HG03108 (cell line): ENCODE results near the gene MRTFB.

Experiments
- ATAC-seq: cut with Tn5 transposase; IDR thresholded peaks from one replicate; pipeline ENCODE4 v1.9.1; 2021; ENCODE audit warnings: moderate library complexity; ENCODE audit not compliant: unreplicated experiment

The MRTFB gene

DNA sequence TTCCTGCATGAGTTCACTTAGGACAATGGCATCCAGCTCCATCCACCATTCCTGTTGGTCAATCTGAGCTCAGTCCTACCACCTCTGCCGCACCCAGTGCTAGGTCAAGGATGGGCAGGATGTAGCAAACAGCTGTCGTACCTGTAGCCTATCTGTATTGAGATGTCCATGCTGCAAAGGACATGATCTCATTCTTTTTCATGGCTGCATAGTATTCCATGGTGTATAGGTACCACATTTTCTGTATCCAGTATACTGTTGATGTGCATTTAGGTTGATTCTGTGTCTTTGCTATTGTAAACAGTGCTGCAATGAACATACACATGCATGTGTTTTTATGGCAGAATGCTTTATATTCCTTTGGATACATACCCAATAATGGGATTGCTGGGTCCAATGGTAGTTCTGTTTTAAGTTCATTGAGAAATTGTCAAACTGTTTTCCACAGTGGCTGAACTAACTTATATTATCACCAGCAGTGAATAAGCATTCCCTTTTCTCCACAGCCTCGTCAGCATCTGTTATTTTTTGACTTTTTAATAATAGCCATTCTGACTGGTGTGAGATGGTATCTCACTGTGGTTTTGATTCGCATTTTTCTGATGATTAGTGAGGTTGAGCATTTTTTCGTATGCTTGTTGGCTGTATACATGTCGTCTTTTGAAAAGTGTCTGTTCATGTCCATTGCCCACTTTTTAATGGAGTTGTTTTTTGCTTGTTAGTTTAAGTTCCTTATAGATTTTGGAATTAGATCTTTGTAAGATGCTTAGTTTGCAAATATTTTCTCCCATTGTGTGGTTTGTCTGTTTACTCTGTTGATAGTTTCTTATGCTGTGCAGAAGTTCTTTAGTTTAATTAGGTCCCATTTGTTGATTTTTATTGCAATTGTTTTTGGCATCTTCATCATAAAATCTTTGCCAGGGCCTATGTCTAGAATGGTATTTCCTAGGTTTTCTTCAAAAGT, 7.2 kb upstream of the MRTFB start:
- no peak for ATAC-seq

DNA sequence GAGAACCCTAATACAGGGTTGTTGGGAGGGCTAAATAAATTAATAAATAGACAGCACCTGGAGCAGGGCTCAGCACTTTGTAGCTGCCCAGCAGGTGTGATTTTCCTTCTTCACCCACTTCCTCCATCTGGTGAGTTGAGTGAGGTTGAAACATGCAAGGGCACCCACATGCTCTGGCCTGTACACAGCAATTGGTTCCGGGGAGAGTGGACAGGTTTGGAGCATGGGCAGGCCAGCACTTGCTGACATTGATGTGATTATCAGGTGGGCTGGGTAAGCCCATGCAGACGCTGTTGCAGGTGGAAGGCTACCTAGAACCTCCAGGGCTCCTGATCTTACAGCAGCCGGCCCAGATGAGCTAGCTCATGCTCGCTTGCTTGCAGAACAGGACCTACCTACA, 1.3 kb upstream of the MRTFB start:
- ATAC-seq: no peak

DNA sequence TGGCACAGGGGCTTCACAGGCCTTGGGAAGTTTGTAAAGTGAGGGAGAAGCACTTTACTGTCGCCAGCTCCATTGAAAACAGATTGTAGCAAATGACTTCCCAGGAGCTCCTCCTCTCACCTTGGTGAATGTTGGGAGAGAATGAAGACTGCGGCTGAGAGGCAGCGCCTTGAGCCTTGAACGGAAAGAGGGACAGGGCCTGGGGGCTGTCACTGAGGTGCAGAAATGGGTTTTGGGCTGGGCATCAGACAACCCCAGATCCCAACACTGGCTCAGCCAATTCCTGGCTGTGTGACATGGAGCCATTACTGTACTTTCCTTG, 603 bp upstream of the MRTFB start:
- no peak for ATAC-seq

DNA sequence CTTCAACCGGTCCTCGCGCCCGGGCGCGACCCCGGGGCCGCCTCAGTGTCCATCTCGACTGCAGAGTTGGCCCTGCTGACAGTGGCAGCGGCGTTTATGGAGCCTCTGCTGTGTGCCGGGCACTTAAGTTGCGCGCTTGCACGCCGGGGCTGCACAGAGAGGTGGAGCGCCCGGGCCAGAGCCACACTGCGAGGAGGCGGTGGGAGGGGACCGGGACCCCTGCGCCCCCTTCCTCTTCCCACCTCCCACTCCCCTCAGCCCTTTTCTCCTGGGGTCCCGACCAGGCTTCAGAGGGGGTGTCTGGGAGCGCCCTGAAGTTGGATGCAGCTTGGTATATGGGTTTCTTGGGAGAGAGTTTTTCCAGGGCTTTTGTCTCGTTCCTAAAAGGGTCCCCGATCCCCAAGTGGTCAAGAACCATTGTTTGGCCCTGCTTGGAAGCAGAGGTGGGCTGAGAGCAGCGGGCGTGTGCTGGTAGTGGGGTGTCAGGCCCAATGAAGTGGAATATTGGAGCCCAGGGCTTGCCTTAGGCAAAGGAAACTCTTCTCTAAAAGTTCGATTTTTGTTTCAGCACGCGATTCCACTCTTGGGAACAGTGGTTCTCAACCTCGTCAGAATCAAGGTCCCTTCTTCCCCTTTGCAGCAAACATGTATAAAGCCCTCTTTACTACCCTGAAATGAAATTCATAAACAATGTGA, 605 bp downstream of the MRTFB start:
- peak; percentile 16 for ATAC-seq

DNA sequence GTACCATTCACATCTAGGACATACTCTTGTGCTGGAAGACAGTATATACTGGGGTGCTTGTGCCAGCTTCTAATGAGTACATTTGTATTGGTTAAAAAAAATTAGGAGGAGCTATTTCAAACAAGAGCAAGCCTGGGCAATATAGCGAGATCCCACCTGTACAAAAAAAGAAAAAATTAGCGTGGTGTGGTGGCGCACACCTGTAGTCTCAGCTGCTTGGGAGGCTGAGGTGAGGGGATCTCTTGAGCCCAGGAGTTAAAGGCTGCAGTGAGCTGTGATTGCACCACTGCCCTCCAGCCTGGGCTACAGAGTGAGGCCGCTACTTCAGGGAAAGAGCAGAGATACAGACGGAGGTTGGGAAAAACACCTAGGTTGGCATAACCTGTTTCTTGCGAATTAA, 1.2 kb downstream of the MRTFB start:
- no peak for ATAC-seq

DNA sequence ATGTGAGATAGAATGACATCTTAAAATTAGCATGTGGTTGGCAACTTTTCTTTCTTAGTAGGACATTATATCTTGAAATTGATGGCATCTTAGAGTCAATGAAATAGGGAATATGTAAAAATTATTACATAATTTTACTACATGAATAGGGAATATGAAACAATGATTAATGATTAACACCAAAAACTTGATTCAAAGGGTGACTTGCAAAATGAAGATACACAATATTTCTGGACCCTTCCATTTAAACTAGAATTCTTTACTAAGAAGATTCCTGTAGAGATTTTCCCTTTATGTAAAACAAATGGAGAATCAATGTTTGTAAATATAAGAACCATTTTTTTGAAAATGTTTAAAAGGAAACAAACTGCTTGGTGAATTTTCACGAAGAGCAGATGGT, 3.4 kb downstream of the MRTFB start:
- no peak for ATAC-seq

DNA sequence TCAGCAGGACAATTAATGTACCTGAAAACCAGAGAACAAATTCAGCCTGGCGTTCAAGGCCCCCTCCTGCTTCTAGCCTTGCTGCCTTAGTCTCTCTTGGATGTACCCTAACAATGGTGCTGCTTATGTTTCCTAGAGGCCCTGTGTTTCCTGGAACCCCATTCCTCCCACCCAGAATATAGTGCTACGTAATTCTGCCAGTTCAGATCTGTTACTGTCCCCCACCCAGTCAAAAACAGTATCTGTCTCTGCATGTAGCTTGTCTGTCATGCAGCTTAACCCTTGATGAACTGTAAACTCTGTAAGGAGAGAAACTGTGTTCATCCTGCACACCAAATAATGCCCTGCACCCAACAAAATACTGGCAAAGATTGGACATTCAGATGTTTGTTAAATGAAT, 6.8 kb downstream of the MRTFB start:
- ATAC-seq: no peak

DNA sequence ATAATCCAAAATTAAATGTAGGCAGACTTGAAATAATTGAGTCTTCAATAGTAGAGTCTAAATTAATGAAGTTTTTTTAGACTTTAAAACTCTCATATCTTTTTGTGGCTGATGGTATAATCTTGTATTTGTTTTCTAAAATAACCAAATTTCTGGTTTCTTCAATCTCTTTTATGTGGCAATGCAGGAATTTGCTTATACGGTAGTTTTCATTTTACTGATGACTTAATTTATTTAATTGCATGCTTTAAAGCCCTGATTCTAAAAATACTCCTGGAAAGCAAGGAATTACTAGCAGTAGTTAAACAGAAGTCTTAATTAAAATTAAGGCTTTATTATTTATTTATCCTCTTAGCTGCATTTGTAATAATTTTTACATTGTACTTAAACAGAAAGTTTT, 15.4 kb downstream of the MRTFB start:
- no peak for ATAC-seq

DNA sequence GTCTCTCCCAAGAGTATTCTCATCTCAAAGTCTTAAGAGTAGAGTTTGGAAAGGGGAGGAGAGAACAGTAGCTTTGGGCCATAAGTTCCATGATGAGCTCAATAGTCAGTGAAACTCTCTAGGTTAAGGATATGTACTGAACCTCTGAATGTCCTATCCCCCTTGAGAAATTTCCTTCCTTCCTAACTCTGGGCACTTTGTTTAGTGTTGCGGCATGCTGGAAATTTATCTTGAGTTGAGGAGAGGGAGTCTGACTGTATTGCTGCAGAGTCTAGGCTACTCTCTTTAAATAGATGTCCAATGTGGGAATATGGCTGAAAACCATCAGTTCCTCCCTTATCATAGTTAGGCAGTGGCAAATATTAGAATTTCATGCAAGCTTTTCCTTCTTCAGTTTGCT, 16.1 kb downstream of the MRTFB start:
- ATAC-seq: no peak

DNA sequence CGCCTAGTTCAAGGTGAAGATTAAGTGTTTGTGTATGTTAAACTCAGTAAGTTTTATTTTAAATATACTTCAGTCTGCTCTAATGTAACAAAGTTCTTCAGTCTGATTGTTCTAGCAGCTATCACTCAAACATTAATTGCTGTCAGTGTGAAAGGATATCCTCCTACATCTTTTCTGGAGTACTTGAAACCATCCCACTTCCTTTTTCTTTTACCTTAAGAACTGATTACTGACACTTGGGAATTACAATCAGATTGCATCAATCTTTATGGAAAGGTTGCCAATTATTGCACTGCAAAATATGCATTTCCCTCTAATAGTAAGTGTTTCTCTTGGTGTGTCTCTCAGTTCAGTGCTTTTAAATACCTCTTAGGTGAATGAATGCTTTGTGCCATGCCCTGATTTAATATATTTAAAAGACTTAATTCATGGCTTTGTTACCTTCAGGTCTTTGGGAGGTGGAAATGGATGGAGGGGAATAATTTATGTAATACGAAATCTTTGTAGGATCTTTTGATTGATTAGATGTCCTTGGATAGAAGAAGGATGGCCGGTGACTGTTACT, 16.6 kb downstream of the MRTFB start:
- no peak for ATAC-seq

DNA sequence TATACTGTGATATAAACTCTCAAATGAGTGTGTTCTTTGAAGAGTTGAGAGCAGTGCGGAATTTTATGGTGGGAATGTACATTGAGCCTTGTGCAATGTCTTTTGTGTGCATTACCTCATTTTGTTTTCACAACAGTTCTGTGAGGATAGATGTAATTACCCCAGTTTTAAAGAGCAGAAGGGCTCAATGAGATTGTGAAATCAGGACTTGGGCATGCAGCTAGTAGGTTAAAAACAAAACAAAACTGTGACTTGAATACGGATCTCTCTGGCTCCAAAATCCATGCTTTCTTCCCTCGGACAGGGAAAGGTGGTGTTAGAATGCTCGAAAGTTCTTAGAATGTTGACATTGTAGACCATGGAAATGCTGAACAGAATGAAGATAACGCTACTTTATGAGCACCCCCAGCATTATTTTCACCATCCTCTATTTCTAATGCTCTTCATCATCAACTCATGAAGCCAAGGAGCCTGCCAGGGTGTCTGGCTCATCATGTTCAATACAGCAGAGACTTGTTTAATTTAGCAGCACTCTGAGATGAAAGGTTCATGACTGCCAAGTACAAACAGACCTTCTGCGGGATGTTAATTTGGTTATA, 17.1 kb downstream of the MRTFB start:
- no peak for ATAC-seq

DNA sequence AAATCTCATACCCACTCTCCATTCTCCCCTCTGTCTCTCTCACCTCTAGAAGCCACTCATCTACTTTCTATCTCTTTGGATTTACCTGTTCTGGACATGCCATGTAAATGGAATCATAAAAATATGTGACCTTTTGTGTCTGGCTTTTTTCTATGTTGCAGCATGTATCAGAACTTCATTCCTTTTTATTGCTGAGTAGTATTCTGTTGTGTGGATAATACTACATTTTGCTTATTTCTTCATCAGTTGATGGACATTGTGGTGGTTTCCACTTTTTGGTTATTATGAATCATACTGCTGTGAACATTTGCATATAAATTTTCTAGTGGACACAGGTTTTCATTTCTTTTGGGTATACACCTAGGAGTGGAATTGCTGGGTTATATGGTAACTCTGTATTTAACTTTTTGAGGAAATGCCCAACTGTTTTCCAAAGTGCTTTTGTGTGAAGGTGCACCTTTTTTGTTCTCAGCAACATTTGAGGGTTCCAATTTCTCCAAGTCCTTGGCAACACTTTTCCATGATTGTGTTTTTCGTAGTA, 18.2 kb downstream of the MRTFB start:
- no peak for ATAC-seq

DNA sequence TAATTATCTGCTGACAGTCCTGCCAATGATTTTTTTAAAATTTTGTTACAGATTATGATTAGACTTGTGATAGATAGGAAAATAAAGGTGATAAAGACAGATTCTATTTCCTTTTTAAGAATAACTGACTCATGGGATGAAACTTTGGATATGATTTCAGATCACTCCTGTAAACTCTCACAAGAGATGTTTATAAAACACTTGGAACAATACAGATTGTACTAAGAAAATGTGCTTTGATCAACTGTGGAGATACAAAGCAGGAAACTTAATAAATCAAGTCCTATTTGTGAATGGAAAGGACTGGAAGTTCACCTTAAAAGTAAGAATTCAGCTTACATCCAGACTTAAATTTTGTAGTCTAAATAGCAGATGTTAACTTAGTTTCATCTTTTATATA, 21.4 kb downstream of the MRTFB start:
- ATAC-seq: no peak

DNA sequence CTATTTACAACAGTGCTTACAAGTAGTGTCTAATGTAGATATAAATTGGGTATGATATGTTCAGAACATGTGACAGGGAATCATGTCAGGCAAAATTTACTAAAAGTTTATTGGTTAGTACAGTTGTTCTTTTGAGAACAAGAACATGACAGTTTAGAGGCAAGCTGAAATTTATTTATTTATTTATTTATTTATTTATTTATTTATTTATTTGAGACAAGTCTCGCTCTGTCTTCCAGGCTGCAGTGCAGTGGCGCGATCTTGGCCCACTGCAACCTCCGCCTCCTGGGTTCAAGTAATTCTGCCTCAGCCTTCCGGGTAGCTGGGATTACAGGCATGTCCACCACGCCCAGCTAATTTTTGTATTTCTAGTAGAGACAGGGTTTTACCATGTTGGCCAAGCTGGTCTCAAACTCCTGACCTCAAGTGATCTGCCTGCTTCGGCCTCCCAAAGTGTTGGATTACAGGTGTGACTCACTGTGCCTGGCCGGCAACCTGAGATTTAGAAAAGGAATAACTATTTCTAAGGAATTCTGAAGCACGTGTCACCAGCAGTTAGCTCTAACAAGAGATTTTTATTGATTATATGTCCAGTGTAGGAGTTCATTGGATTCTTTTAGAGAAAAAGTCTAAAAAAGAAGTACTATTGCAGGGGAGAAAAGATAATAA, 24.9 kb downstream of the MRTFB start:
- ATAC-seq: no peak

DNA sequence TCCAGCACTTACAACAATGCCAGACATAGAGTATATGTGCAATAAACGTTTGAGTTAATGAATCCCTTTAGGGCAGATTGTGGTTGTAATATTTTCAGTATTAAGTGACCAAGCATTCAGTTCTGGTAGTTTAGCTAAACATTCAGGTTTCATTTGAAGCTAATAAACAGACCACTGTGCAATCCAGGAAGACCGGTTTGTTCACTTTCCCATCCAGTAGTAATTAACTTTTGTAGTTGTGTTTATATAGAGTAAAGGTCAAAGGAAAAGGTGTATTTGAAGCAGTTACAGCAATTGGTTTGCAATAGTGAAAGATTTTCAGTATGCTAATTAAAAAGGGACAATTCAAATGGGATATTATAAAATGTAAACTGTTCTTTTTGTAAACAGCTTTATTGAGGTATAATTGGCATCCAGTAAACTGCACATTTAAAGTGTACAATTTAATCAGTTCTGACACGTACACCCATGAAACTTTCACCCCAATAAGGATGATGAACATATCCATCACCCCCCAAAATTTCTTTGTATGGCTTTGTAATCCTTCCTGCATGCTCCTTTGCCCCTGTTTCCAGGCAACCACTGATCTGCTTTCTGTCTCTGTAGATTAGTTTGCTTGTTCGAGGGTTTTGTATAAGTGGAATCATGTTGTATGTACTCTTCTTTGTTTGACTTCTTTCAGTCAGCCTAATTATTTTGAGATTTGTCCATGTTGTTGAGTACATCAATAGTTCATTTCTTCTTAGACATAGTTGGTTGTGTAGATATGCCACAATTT, 26.3 kb downstream of the MRTFB start:
- ATAC-seq: no peak

DNA sequence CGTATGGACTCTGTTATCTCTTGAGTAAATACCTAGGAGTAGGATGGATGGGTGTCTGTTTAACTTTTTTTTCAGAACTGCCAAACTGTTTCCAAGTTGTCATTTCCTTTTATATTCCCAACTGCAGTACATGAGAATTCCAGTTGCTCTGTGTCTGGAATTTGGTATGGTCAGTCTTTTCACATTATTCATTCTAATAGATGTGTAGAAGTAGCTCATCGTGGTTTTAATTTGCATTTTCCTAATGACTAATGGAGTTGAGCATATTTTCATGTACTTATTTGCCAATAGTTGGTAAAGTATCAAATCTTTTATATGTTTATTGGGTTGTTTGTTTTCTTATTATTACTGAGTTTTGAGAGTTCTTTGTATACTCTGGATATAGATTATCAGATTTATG, 27.0 kb downstream of the MRTFB start:
- ATAC-seq: no peak

DNA sequence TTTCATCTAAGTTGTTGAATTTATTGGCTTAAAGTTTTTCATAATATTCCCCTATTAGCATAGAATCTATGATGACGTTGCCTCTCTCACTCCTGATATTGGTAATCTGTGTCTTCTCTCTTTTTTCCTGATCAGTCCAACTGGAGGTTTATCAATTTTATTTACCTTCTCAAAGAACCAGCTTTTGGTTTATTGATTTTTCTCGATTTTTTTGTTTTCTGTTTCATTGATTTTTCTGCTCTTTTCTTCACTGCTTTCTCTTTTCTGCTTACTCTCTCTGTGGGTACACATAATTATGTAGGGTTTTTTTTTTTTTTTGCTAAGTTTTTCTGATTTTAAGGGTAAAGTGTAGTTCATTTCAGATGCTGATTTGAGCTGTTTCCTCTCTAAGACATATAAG, 29.7 kb downstream of the MRTFB start:
- no peak for ATAC-seq

DNA sequence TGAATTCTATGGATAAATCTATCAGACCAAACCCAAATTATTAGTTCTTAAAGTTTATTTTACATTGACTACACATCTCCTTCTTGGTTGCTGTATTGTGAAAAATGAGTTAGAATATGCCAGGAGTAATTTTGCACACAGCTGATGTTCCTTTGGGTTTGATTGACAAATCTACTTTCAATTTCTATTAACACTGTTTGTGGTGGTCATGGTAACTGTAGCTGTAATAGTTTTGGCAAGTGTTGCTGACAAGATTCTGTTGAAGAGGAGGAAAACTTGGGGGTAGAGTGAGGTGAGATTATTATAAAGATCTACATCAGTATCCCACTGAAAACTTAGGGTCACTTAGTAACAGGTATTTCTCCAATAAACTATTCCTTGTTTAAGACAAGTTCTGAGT, 30.3 kb downstream of the MRTFB start:
- no peak for ATAC-seq

DNA sequence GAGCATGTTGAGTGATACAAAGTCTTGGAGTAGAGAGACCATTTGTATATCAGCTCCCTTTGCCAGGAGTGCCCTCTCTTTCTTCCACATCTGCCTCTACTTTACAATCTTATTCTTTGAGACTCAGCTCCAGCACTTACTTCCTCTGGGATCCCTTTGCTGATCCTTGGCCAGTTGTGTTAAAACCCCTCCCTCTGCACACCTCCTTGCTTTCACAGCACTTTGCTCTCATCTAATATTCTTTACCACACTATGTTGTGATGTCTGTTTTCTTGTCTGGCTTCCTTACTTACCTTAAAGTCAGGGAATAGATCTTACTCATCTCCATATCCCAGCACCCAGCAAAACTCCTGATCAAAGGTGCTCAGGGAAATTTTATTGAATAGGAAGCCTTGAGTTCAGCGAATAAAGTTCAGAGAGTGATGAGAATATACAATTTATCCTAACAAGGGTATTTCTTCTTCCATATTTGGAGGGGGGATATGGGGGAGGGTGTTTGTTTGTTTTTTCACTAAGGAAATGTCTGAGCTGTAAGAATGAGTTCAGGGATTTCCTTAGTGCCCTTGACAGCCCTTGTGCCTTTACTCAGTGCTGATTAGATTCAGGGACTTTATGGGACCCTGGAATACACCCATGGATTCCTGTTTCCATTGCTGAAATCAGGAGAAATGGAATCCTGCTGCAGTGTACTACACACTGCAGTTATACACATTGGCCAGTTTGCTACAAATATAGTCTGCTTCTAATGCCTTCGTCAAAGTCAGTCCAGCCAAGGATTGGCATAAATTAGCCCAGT, 32.0 kb downstream of the MRTFB start:
- ATAC-seq: no peak
